HG02870 (cell line): ENCODE data around the gene SVOP.

Source experiments
- ATAC-seq: cut with Tn5 transposase; IDR thresholded peaks from one replicate; pipeline ENCODE4 v1.9.1; 2021; ENCODE audit warnings: mild to moderate bottlenecking, moderate library complexity; ENCODE audit not compliant: unreplicated experiment

The SVOP gene

DNA sequence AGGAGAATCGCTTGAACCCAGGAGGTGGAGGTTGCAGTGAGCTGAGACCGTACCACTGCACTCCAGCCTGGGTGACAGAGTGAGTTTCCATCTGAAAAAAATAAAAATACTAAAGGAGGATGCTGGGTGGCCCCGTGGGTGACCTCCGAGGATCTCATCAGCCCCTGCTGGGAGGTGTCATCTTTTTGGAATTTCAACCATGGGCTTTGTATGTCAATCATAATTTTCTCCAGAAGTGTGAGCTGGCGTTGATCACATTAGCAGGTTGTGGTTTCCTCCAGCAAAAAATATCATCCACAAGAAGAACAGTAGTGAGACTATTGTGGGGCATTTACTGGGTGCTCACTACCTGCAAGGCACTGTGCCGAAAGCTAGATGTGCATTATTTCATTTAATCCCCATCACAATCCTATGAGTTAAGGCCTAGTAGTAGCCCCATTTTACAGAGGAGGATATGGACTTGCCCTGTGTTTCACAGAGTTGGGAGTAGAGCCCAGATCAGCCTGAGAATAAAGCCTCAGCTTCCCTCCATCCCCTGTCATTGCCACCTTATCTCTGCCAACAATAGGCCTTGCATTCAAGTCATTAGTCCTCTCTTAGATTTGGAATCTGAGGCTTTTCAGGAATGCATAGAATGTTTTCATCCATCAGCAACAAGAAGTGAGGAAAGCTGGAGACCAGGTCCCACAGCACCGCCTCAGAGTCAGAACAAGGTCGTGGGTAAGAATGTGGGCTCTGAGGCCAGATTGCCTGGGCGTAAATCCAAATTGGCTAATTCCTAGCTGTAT lies 39.8 kb downstream of the SVOP start:
- ATAC-seq: no peak

GRCh38 chr12:108977360-108977759 lies 43.5 kb downstream of the SVOP start:
- ATAC-seq: no peak

GRCh38 chr12:108975024-108975593 lies 45.8 kb downstream of the SVOP start:
- ATAC-seq: no peak

GRCh38 chr12:108973629-108974152 lies 47.2 kb downstream of the SVOP start:
- ATAC-seq: no peak

DNA sequence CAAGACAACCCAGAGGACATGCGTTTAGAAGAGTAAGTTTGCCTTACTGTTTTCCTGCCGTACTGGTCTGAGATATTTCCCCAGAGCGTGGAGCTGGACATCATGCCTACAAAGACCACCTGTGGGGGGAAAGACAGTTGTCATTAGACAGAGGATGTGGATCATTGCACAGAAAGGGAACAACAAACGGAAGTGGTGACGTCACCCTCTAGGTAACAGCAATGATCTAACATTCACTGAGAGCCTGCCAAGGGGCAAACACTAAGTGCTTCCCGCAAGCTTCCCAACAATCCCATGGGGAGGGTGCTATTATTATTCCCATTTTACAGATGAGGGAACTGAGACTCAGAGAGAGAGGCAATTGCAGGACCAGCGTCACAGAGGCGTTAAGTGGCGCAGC lies 48.5 kb downstream of the SVOP start:
- ATAC-seq: no peak

- ATAC-seq: no peak
Observed at GRCh38 chr12:108969622-108970021, 51.2 kb downstream of the SVOP start.

GRCh38 chr12:108967869-108968540 lies 52.9 kb downstream of the SVOP start:
- ATAC-seq: no peak

DNA sequence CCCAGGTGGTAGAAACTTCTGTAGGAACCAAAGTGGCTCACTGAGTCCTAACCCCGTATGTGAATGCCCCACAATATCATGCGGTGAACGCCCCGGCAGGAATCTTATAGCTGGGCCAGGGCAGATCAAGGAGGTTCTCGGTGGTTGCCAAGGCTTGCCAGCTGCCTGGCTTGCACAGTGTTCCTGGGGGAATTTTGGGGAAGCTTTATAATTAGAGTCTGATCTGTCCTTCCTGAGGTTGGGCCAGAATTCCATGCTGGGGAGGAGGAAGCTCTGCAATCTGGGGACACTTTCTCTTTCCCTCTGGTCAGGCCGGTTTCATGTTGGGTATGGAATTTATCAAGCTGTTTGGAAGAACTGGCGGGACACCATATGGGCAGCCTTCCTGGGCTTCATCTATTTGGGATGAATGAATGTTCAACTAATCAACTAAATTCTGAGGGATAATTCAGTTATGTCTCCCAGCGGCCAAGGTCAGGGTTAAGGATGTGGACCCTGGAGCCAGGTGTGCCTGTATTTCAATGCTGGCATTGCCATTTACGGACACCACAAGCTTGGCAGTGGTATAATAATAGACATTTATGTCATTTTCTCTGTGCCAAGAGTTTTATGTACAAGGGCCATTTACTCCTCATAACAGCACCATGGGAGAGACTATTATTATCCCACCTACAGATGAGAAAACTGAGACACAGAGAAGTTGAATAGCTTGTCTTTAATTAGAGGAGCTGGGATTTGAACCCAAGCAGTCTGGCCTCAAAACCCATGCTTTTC lies 54.3 kb downstream of the SVOP start:
- ATAC-seq: no peak

GRCh38 chr12:108965886-108966285 lies 55.0 kb downstream of the SVOP start:
- no peak for ATAC-seq

DNA sequence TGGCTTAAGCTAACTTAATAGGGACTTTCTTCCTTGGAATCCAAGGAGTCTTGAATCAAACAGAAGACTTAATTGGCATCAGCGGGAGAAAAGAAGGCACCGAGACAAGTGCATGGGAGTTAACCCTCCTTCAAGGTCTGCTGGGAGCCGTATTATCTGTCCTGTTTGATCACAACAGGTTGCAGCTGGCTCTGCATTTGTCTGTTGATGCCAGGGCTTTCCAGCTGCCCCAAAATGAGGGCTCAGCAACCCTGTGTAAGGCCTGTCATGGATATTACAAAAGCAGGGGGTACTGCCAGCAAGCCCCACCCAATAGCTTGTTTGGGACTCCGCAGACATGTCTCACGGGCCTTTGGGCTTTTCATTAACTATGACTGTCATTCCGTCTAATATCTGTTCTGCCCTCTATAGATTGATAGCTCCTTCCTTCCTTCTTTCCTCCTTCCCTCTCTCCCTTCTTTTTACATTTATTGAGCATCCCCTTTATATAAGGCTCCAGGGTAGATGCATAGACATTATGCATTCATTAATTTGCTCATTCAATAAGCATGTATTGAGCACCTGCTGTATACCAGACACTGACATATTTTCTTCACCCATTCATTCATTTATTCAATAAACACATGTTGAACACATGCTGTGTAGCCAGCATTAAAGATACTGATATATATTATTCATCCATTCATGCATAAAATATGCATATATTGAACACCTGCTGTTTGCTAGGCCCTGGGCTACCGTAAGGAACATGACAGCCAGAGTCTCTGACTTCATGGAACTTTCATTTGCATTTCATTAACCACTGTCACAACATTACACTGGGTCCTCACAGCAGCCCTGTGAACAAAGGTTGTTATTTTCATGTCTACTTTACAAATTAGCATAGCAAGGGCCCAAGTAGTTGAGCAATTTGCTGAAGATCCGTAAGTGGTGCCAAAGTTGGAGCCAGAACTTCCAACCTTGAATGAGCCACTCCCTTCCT lies 56.2 kb downstream of the SVOP start:
- no peak for ATAC-seq

GRCh38 chr12:108962256-108962655 lies 58.6 kb downstream of the SVOP start:
- no peak for ATAC-seq

GRCh38 chr12:108959748-108960655 lies 60.9 kb downstream of the SVOP start:
- ATAC-seq: no peak

GRCh38 chr12:108955225-108955835 lies 65.5 kb downstream of the SVOP start:
- no peak for ATAC-seq

GRCh38 chr12:108950991-108951739 lies 69.7 kb downstream of the SVOP start:
- no peak for ATAC-seq

DNA sequence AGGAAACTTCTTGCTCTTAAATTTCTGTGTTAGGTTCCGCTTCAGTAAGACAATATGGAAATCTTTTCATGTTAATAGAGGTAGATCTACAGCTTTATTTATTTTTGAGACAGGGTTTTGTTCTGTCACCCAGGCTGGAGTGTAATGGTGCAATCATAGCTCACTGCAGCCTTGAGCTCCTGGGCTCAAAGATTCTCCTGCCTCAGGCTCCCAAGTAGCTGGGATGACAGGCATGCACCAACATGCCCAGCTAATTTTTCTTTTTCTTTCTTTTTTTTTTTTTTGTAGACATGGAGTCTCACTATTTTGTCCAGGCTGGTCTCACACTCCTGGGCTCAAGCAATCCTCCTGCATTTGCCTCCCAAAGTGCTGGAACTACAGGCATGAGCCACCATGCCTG lies 70.9 kb downstream of the SVOP start:
- no peak for ATAC-seq

GRCh38 chr12:108948367-108948766 lies 72.5 kb downstream of the SVOP start:
- no peak for ATAC-seq

- ATAC-seq: no peak
Observed at GRCh38 chr12:108947097-108947496, 73.8 kb downstream of the SVOP start.

GRCh38 chr12:108940138-108940537 lies 80.7 kb downstream of the SVOP start:
- ATAC-seq: no peak
